Activated CD8-positive, alpha-beta memory T cell treated with anti-CD3 and anti-CD28 coated beads, Interleukin-2, amount 50 U/mL, for 24 hours (primary cell): ENCODE data around the gene CSNK1G1.
"Not testable (repeated sequence)": the region's sequence is repeated elsewhere in the genome, so short reads cannot be mapped to it uniquely, and the experiment has no call there.

Source experiments
- DNase-seq: peaks from one replicate; pipeline ENCODE4 v3.0.0-alpha.2; 2020; ENCODE audit errors: extremely low read depth

The CSNK1G1 gene

GRCh38 chr15:64133623-64134344, 222.2 kb downstream of the CSNK1G1 start:
- no peak for DNase-seq

- no peak for DNase-seq
Observed at GRCh38 chr15:64132217-64132616, 223.8 kb downstream of the CSNK1G1 start.

DNA sequence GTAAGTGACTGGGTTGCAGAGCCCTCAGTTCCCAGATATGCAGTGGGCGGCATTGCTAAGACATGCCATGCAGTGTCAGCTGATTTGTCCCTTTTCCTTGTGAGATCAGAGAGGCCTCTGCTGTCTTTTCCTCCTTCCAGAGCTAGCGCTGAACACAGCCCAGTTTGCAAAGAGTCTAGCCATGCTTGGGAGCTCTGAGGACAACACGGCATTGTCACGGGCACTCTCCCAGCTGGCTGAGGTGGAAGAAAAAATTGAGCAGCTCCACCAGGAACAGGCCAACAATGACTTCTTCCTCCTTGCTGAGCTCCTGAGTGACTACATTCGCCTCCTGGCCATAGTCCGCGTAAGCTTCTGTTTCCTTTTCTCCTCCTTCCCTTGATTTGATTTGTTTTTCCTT, 224.4 kb downstream of the CSNK1G1 start:
- no peak for DNase-seq

DNA sequence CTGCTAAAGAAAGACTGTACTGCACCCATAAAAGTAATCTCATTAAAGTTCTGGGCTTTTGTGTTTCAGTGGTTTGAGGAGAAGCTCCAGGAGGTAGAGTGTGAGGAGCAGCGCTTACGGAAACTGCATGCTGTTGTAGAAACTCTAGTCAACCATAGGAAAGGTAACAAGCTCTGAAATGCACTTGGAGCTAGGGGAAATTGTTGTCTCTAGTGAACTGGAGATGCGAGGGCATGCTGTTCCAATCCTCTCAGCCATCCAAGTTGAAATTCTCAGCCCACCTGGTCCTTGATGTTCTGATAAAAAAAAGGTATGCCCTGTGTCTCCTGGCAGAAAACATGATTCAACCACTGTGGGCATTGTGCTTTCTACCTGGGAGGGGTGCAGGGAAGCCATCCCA, 225.8 kb downstream of the CSNK1G1 start:
- no peak for DNase-seq

DNA sequence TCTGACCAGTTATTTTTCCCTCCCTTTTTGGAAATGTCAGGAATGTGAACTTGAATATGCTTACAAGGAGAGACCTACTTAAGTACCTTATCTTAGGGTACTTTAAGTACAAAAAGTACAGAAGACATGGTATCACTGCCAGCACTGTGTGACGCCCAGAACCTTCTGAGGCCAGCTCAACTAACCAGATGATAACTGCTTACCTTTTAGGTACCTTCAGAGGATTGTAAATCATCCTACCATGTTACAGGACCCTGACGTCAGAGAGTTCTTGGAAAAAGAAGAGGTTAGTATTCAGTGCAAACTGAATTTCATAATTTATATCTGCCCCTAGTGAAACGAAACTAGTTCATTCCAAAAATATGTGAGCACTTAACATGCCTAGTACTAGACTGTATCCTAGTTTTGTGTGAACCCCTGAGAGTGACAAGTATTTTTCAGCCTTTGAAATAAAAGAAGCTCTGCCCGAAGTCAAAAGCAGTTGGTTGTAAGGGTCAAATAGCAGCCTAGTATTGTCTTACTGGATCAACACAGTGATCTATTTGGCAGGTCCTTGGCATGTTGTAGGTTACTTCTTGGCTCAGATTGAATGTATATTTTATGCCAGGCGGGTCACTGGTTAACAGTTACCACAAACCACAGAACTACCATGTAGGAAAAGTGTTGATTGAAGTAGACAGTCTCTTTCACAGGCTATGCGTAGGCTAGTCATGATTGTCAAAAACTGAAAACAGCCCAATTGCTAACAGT, 228.3 kb downstream of the CSNK1G1 start:
- no peak for DNase-seq

- no peak for DNase-seq
Observed at GRCh38 chr15:64125978-64126377, 230.0 kb downstream of the CSNK1G1 start.

DNA sequence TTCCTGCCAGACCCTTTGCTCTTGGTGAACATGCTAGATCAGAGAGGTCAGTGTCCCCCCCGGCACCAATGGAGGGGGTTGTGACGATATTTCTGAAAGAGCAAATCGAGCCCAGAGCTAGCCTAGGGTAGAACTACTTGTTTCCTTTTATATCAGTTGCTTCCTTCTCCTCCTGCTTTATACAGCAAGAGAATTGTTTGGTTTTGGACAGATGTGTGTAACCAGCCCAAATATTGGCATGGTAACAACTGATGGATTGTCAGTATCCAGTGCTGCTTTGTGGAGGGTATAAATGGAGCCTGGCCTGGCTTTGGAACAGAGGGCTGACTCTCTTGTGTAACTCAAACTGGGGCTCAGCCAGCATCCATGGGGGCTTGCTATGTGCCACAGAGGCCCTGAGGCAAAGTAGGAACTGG, 233.0 kb downstream of the CSNK1G1 start:
- no peak for DNase-seq

- no peak for DNase-seq
Observed at GRCh38 chr15:64122444-64122843, 233.5 kb downstream of the CSNK1G1 start.

- DNase-seq = no peak
Observed at GRCh38 chr15:64121614-64122013, 234.4 kb downstream of the CSNK1G1 start.

- not testable (repeated sequence) for DNase-seq
Observed at GRCh38 chr15:64120322-64120721, 235.7 kb downstream of the CSNK1G1 start.

- no peak for DNase-seq
Observed at GRCh38 chr15:64117759-64118487, 238.1 kb downstream of the CSNK1G1 start.
